ENCODE measurements around the gene TMEM106A. TPM values are rescaled to one million over a fixed set of nuclear protein-coding genes. Genes with fewer than 3 reads are reported as not detected.

The TMEM106A gene
- total and polyA plus RNA-seq, 9 of the 15 experiments (the other 6 are each of a cell fraction or from before 2014, with no cell fraction given) = 0.03 to 0.29 (median 0.15) TPM

- TF ChIP-seq RERE (CRISPR knock-in tag; IDR thresholded peaks at IDR 0.05; ENCODE audit: borderline replicate concordance) (no peak), ZNF232 (CRISPR knock-in tag; IDR thresholded peaks at IDR 0.05) (no peak), E2F8 (IDR thresholded peaks at IDR 0.05; ENCODE audit: low read depth, partially characterized antibody) (peak; percentile 49), STAG1 (CRISPR knock-in tag; IDR thresholded peaks at IDR 0.05; ENCODE audit: borderline replicate concordance) (no peak), RBBP5 (IDR thresholded peaks at IDR 0.05; ENCODE audit: borderline replicate concordance, insufficient read depth, low read length, poor library complexity, severe bottlenecking) (no peak), BDP1 (IDR thresholded peaks at IDR 0.05; ENCODE audit: insufficient read depth, insufficient read length) (no peak), STAT5A (IDR thresholded peaks at IDR 0.05; ENCODE audit: borderline replicate concordance, low read length) (no peak), GATAD2A (IDR thresholded peaks at IDR 0.05) (no peak), ETV1 (tag; conservative IDR thresholded peaks at IDR 0.05; ENCODE audit: low read depth) (no peak; the same call in 1 of the 2 replicates), MAZ (CRISPR knock-in tag; conservative IDR thresholded peaks at IDR 0.05 in 1 of 2, IDR thresholded peaks at IDR 0.05 in 1 of 2) (0 out of 4 replicates have a peak, but pooled peaks of 1 of the 2 experiments have one; percentile 32), SP1 (CRISPR knock-in tag; IDR thresholded peaks at IDR 0.05) (0 out of 2 replicates have a peak, but pooled peaks have one; percentile 13), NEUROD1 (IDR thresholded peaks at IDR 0.05; ENCODE audit: borderline replicate concordance, low read depth, low read length, partially characterized antibody) (no peak), ZNF263 (CRISPR knock-in tag; IDR thresholded peaks at IDR 0.05; ENCODE audit: borderline replicate concordance) (no peak), RNF2 (IDR thresholded peaks at IDR 0.05) (no peak), GATA2 (CRISPR knock-in tag; IDR thresholded peaks at IDR 0.05) (no peak), ETV6 (IDR thresholded peaks at IDR 0.05; ENCODE audit: borderline replicate concordance in 1 of 2, low read depth in 2 of 2, low read length in 1 of 2) (no peak), ETV6 (CRISPR knock-in tag; IDR thresholded peaks at IDR 0.05; ENCODE audit: borderline replicate concordance) (no peak), ATF7 (IDR thresholded peaks at IDR 0.05) (peak; percentile 33; the same call in 1 of the 2 replicates), RB1 (IDR thresholded peaks at IDR 0.05; ENCODE audit: low read depth) (no peak), LEF1 (IDR thresholded peaks at IDR 0.05) (peak; percentile 65; the same call in 1 of the 2 replicates)
These were observed 39.8 kb upstream of the TMEM106A start (continued) for GRCh38 chr17:43171586-43172487.

All from K562 (cell line).